Urinary bladder (tissue), 4 donors: ENCODE results near the gene ARHGAP26. TPM values are rescaled to one million over a fixed set of nuclear protein-coding genes. Genes with fewer than 3 reads are reported as not detected.

Source experiments
- DNase-seq: peaks from one replicate; pipeline ENCODE4 v3.0.0-alpha.2; 2015; ENCODE audit errors: extremely low spot score
- H3K27ac ChIP-seq: one replicate; pipeline ENCODE4 v1.5.1; 2013; ENCODE audit warnings: low read depth, mild to moderate bottlenecking, moderate library complexity
- H3K36me3 ChIP-seq: one replicate; pipeline ENCODE4 v1.6.1; 2013; ENCODE audit warnings: mild to moderate bottlenecking, moderate library complexity; ENCODE audit not compliant: insufficient read depth
- H3K4me1 ChIP-seq: one replicate; pipeline ENCODE4 v1.6.1; 2013; ENCODE audit warnings: mild to moderate bottlenecking, moderate library complexity; ENCODE audit not compliant: insufficient read depth
- H3K4me3 ChIP-seq: one replicate; pipeline ENCODE4 v1.5.1; 2013; ENCODE audit warnings: low read depth, low read length
- WGBS: extraction: QIAGEN DNeasy Blood & Tissue Kit; methylation state at CpG from one replicate; pipeline ENCODE4 v1.1.7; 2013; 5-methylcytosine and 5-hydroxymethylcytosine counted together
- polyA plus RNA-seq: library from polyadenylated mRNA; stranded (reverse); fragments of 200-250 nt; gene quantifications from one replicate; pipeline ENCODE4 v1.2.3, GENCODE V29; 2013
- total RNA-seq: library from RNA; depleted of rRNA; stranded (reverse); fragments of >200 nt; gene quantifications from one replicate; pipeline ENCODE4 v1.2.3, GENCODE V29; 2014
- donor health status: healthy with polysubstance abuse.
- donor health status: healthy.

The ARHGAP26 gene
- total and polyA plus RNA-seq, 2 donors: 5.7 to 54.2 TPM

DNA sequence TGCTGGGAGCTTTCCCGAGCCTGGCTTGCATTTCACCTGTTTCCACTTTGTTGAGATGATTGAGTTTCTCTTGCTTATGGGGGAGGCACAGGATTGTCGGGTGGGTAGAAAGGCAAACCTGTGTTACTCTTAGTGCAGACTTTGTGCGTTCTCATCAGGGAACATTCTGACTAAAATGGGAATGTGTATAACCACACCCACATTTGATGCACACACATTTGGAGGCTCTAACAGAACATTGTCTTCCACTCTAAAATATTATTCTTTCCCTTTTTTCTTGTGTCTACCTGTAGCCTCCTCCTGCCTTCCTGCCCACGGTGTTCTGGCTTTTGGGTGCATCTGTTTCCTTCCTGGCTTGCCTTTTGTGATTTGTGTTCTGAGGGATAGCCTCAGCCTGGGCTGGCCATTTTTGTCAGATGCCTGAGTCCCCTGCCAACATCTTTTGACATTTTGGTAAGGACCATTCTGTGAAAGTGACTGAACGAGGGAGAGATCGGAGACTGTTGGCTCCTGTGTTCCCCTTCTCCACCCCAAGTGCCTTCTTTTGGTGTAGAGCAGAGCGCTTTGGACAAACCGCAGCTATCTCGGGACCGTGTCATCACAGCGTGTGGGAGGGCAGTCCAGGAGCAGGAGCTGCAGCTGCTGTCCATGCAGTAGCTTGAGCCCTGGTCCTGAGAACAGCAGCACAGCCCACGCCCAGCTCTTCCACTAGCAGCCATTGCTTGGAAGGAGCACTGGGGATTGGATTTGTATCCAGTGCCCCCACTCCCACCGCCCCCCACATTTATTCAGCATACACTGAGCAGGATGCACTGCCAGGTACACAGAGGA lies 101.4 kb downstream of the ARHGAP26 start:
- WGBS: 81% methylated on average over 13 of the region's 13 CpGs
- Histone ChIP-seq H3K4me3 (no peak overlapping the region), H3K36me3 (no peaks in the 10 kb centered on the region), H3K4me1 (no peaks in the 10 kb centered on the region), H3K27ac (no peak overlapping the region)
- no peak for DNase-seq

GRCh38 chr5:142872217-142872616 lies 102.0 kb downstream of the ARHGAP26 start:
- WGBS: 91% methylated on average over 3 of the region's 3 CpGs
- DNase-seq: no peak
- H3K36me3 ChIP-seq: no peaks in the 10 kb centered on the region
- no peak overlapping the region for H3K4me3 ChIP-seq
- no peak overlapping the region for H3K27ac ChIP-seq
- no peaks in the 10 kb centered on the region for H3K4me1 ChIP-seq

DNA sequence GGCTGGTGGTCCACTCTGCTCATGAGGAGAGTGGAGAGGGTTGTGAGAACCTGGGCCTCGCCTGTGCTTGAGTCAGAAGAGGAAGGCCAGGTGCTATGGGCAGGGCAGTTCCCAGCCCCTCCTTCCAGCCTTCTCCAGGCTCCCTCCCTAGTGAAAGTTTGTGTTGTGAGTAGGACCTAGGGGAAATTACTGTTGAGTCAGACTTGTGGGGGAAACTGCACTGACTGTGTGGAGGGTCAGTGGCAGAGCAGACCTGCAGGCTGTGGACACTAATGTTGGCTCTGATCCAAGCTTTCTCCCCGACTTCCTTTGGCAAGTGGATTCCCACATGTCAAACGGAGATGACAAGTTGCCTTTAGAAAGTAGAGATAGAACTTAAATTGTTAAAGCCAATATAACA lies 102.6 kb downstream of the ARHGAP26 start:
- Histone ChIP-seq H3K36me3 (no peaks in the 10 kb centered on the region), H3K4me3 (no peak overlapping the region), H3K4me1 (no peaks in the 10 kb centered on the region), H3K27ac (no peak overlapping the region)
- 65% methylated on average over 3 of the region's 3 CpGs for WGBS
- DNase-seq: no peak

GRCh38 chr5:142873831-142874230 lies 103.7 kb downstream of the ARHGAP26 start:
- Histone ChIP-seq H3K4me3 (no peak overlapping the region), H3K4me1 (no peaks in the 10 kb centered on the region), H3K36me3 (no peaks in the 10 kb centered on the region), H3K27ac (no peak overlapping the region)
- 75% methylated on average over 5 of the region's 5 CpGs for WGBS
- DNase-seq: no peak

DNA sequence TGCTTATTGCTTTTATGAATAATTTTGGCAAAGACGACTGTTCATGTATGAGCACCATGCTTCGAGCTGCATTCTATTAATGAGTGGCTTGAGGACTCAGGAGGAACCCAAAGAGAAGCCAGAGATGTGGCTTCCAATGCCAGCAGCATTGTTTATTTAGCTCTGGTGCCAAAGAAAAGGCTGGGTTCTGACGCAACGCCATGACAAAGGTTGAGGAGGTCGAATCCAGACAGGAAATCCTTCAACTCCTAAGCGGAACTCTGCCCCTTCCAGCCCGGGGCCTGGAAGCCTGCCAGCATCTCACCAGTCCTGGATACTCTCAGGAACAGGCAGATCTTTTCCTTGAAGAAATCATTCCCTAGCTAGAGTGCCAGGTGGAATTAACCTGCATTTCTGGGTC lies 104.4 kb downstream of the ARHGAP26 start:
- no peak for DNase-seq
- H3K4me3 ChIP-seq: no peak overlapping the region
- H3K4me1 ChIP-seq: no peaks in the 10 kb centered on the region
- no peaks in the 10 kb centered on the region for H3K36me3 ChIP-seq
- 60% methylated on average over 7 of the region's 7 CpGs for WGBS
- H3K27ac ChIP-seq: no peak overlapping the region

- Histone ChIP-seq H3K27ac (no peak overlapping the region), H3K4me3 (no peak overlapping the region), H3K36me3 (no peaks in the 10 kb centered on the region), H3K4me1 (no peaks in the 10 kb centered on the region)
- WGBS: 94% methylated on average over 3 of the region's 3 CpGs
- DNase-seq: no peak
These were observed 105.8 kb downstream of the ARHGAP26 start for GRCh38 chr5:142875936-142876335.

- no peak for DNase-seq
- no peak overlapping the region for H3K27ac ChIP-seq
- H3K36me3 ChIP-seq: no peaks in the 10 kb centered on the region
- 85% methylated on average over 2 of the region's 2 CpGs for WGBS
- no peak overlapping the region for H3K4me3 ChIP-seq
- no peaks in the 10 kb centered on the region for H3K4me1 ChIP-seq
These were observed 106.6 kb downstream of the ARHGAP26 start for GRCh38 chr5:142876817-142877216.

DNA sequence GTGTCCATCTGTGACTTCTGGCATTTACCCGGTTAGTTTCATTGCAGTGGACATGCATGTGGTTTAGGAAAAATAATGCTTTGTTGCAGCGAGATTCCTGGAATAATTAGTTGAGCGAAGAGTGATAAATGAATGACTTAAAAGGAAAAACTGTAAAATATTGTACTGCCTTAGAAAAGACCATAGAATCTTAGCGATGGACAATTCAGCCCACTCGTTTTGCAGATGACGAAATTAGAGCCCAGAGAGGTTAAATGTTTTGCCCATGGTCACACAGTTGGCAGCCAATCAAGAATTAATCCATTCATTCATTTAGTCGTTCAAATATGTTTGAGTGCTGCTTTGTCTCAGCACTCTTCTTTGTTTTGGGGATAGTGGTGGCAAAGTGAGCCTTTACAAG lies 107.9 kb downstream of the ARHGAP26 start:
- H3K27ac ChIP-seq: no peak overlapping the region
- 82% methylated on average over 7 of the region's 7 CpGs for WGBS
- no peak for DNase-seq
- H3K36me3 ChIP-seq: no peaks in the 10 kb centered on the region
- H3K4me1 ChIP-seq: no peaks in the 10 kb centered on the region
- H3K4me3 ChIP-seq: no peak overlapping the region

- Histone ChIP-seq H3K36me3 (no peaks in the 10 kb centered on the region), H3K27ac (no peak overlapping the region), H3K4me1 (no peaks in the 10 kb centered on the region), H3K4me3 (no peak overlapping the region)
- no peak for DNase-seq
- WGBS: 86% methylated on average over 3 of the region's 3 CpGs
These were observed 108.5 kb downstream of the ARHGAP26 start for GRCh38 chr5:142878638-142879037.

- Histone ChIP-seq H3K4me3 (no peak overlapping the region), H3K4me1 (no peaks in the 10 kb centered on the region), H3K27ac (no peak overlapping the region), H3K36me3 (no peaks in the 10 kb centered on the region)
- 77% methylated on average over 8 of the region's 8 CpGs for WGBS
- DNase-seq: no peak
These were observed 111.1 kb downstream of the ARHGAP26 start for GRCh38 chr5:142881076-142881783.

- Histone ChIP-seq H3K27ac (no peak overlapping the region), H3K4me3 (no peak overlapping the region), H3K4me1 (no peaks in the 10 kb centered on the region), H3K36me3 (no peaks in the 10 kb centered on the region)
- DNase-seq: no peak
- WGBS: 78% methylated on average over 3 of the region's 3 CpGs
These were observed 111.6 kb downstream of the ARHGAP26 start for GRCh38 chr5:142881784-142882126.

DNA sequence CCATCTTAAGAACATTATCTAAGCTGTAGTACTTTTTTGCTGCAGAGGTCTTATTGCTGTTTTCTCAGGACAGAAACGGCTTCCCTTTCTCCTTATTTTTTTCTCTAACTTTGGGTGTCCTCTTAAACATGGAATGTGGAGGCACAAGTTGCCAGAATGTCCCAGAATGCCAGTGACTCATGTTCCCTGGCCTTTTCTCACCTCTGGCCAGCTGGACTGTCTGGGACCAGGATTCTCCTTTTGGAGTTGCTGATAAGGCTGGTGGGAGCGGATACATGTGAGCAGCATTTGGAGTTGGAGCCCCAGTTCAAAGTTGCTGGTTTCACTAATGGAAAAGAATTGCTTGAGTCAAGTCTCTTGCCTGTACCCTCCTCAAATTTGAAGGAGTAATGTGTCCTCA lies 112.8 kb downstream of the ARHGAP26 start:
- no peak overlapping the region for H3K27ac ChIP-seq

DNA sequence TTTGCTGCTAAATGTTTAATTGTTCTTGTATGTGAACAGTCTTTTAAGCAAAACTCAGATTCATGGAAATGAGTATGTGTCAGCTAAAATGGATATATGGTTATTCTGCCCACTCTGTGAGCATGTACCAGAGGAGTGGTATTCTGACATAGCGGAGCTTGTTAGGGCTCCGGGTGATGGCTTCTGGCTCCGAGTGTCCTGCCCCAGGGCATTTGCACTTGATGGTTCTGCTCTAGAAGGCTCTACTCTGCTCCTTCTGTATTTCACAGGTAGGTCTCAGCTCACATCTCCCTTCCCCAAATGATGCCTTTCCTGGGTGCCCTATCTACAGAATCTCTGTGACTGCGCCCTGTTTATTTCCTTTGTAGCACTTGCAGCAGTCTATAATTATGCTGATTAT lies 113.3 kb downstream of the ARHGAP26 start:
- no peaks in the 10 kb centered on the region for H3K36me3 ChIP-seq
- H3K4me3 ChIP-seq: no peak overlapping the region
- H3K4me1 ChIP-seq: no peaks in the 10 kb centered on the region
- WGBS: 97% methylated on average over 4 of the region's 4 CpGs
- DNase-seq: no peak
- no peak overlapping the region for H3K27ac ChIP-seq

More for the DNA sequence above, 112.8 kb downstream of the ARHGAP26 start:
- H3K4me3 ChIP-seq: no peak overlapping the region
- no peaks in the 10 kb centered on the region for H3K4me1 ChIP-seq
- H3K36me3 ChIP-seq: no peaks in the 10 kb centered on the region
- no peak for DNase-seq
- WGBS: 50% methylated on average over 2 of the region's 2 CpGs

GRCh38 chr5:142884029-142884428 lies 113.9 kb downstream of the ARHGAP26 start:
- WGBS: 76% methylated on average over 3 of the region's 3 CpGs
- H3K4me3 ChIP-seq: no peak overlapping the region
- DNase-seq: no peak
- no peaks in the 10 kb centered on the region for H3K4me1 ChIP-seq
- no peaks in the 10 kb centered on the region for H3K36me3 ChIP-seq
- no peak overlapping the region for H3K27ac ChIP-seq
